ENCODE data around the gene TRAPPC3.

TRAPPC3 gene

DNA sequence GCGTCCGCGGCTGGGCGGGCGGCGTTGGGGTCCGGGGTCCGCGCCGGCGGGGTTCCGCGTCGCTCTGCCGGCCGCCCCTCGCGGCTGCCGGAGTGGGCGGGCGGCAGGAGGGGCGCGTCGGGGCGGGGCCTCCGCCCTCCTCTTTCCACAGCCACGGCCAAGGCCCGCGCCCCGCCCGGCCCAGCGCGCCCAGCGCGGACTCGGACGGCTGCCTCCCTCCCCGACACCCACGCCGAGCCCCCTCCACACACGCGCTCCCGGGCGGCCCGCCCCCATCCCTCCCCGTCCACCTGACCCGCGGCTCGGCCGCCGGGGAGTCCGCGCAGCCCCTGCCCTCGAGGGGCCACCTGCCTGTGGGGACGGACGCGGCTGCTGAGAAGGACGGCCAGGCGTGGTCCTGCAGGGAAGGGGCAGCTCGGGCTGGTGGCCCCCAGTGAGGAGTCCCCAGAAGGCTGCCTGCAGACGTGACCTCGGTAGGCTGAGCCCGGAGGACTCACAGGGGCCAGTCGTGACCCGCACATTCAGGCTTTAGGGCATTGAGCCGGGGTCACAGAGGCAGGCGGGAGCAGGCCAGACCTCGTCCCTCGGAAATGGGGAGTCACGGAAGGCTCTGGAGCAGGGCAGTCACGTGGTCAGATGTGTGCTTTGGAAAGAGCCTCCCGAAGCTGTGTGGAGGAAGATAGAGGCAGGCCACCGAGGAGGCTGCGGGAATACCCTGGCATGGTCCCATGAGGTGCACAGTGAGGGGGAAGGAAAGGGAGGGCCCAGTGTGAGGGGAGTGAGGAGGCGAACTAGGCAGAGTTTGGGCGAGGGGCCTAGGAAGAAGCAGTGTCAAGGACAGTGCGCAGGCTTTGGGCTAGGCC lies 23.9 kb downstream of the TRAPPC3 start, which contains the start of gene COL8A2:
Gene COL8A2, minus strand, starts transcription at position 94 of the 863 bp plus-strand sequence. CDS start 24,980 bp downstream, outside the sequence.
- H3K4me2 ChIP-seq (ENCODE audit: low read length, poor library complexity, severe bottlenecking) = peak within 1 kb of the TSS; percentile 64
- H3K27me3 ChIP-seq (ENCODE audit: control insufficient read depth in 1 of 2, insufficient read depth in 1 of 2, low read length in 2 of 2) = peaks cover 0 to 9% of the 10 kb centered on the region in 2 experiments
- H2BK5ac ChIP-seq (ENCODE audit: low read depth, low read length, poor library complexity, severe bottlenecking) = no peak within 1 kb of the TSS
- peaks cover 2% of the 10 kb centered on the region for H3K79me1 ChIP-seq (replicated peaks; ENCODE audit: low read length, poor library complexity, severe bottlenecking)
- no peak within 1 kb of the TSS for H2AFZ ChIP-seq (ENCODE audit: low read depth, low read length)
- no peak within 1 kb of the TSS for H4K91ac ChIP-seq (ENCODE audit: low read length)
- no peak within 1 kb of the TSS for H3K4ac ChIP-seq (ENCODE audit: low read depth in 1 of 2, low read length in 2 of 2)
- H3K36me3 ChIP-seq (ENCODE audit: control insufficient read depth in 1 of 2, insufficient read depth in 2 of 2, low read depth in 1 of 2, low read length in 2 of 2) = no peaks in the 10 kb centered on the region
- peaks cover 47% of the 10 kb centered on the region for H3K4me1 ChIP-seq (ENCODE audit: control insufficient read depth, insufficient read depth, low read depth, low read length)
- no peak within 1 kb of the TSS for H3K23ac ChIP-seq (ENCODE audit: low read length in 2 of 2)
- no peak within 1 kb of the TSS for H2BK120ac ChIP-seq (ENCODE audit: low read depth, low read length)
- H2BK15ac ChIP-seq (ENCODE audit: low read depth, poor library complexity, severe bottlenecking) = peak within 1 kb of the TSS; percentile 50
- no peak within 1 kb of the TSS for H3K14ac ChIP-seq (ENCODE audit: low read length in 2 of 2)
- H3K9me3 ChIP-seq (ENCODE audit: control insufficient read depth, low read length) = no peaks in the 10 kb centered on the region
- peak within 1 kb of the TSS; percentile 56 to 75 for H3K4me3 ChIP-seq (ENCODE audit: insufficient read depth in 1 of 2, low read depth in 1 of 2, low read length in 2 of 2)
- H2BK12ac ChIP-seq (ENCODE audit: low read length in 2 of 2) = no peak within 1 kb of the TSS
- H4K8ac ChIP-seq (ENCODE audit: low read length) = no peak within 1 kb of the TSS
- peak within 1 kb of the TSS; percentile 78 for H3K9ac ChIP-seq (ENCODE audit: low read length)
- no peak within 1 kb of the TSS for H2AK5ac ChIP-seq (ENCODE audit: low read length, severe bottlenecking)
- H3K18ac ChIP-seq (ENCODE audit: low read depth in 1 of 2, low read length in 2 of 2) = peak within 1 kb of the TSS in 1 of 2 experiments; percentile 18
- DNase-seq = no peak
- 16% methylated on average over 54 of the region's 77 CpGs for WGBS
- H3K27ac ChIP-seq (ENCODE audit: low read length, poor library complexity, severe bottlenecking) = no peak within 1 kb of the TSS

DNA sequence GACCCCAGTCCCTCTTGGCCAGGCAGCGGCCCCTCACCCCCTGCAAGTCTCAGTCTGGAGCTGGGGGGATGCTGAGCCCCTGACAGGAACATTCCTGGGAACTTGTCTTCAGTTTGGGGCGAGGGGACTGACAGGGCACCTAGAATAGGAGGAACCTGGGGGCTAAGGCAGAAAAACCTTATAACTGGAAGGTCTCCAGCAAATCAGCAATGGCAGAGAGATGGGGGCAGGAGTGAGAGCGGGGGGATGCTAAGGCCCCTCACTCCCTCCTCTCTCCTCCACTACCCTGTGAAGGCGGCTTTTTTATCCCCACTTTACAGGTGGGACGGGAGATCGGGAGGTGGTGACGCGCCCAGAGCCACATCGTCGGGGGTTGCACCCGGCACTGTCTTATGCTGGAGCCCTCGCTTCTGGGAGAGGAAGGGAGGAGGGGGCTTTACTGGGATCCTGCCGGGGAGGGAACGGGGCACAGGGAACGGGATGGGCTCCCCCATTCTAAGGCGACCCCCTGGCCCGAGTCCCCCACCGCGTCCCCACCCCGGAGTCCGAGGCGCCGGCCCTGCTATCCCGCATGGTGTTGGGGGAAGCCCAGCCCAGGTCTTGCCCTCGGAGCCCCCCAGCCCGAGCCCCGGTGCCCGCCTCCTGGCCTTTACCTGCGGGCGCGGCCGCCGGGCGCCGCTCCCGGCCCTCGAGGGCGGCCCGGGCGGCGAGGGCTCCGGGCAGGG lies 24.7 kb downstream of the TRAPPC3 start:
- Histone ChIP-seq H3K4me2 (ENCODE audit: low read length, poor library complexity, severe bottlenecking) (peak overlapping the region; percentile 64), H3K9me3 (ENCODE audit: control insufficient read depth, low read length) (no peaks in the 10 kb centered on the region), H3K23ac (ENCODE audit: low read length in 2 of 2) (no peak overlapping the region), H3K14ac (ENCODE audit: low read length in 2 of 2) (no peak overlapping the region), H3K27me3 (ENCODE audit: control insufficient read depth in 1 of 2, insufficient read depth in 1 of 2, low read length in 2 of 2) (peaks cover 0 to 9% of the 10 kb centered on the region in 2 experiments), H2BK120ac (ENCODE audit: low read depth, low read length) (no peak overlapping the region), H2BK5ac (ENCODE audit: low read depth, low read length, poor library complexity, severe bottlenecking) (no peak overlapping the region), H3K27ac (ENCODE audit: low read length, poor library complexity, severe bottlenecking) (no peak overlapping the region), H4K8ac (ENCODE audit: low read length) (no peak overlapping the region), H3K4me1 (ENCODE audit: control insufficient read depth, insufficient read depth, low read depth, low read length) (peaks cover 50% of the 10 kb centered on the region), H3K4me3 (ENCODE audit: insufficient read depth in 1 of 2, low read depth in 1 of 2, low read length in 2 of 2) (peak overlapping the region; percentile 56 to 70), H2AFZ (ENCODE audit: low read depth, low read length) (no peak overlapping the region), H3K4ac (ENCODE audit: low read depth in 1 of 2, low read length in 2 of 2) (no peak overlapping the region), H3K36me3 (ENCODE audit: control insufficient read depth in 1 of 2, insufficient read depth in 2 of 2, low read depth in 1 of 2, low read length in 2 of 2) (no peaks in the 10 kb centered on the region), H4K91ac (ENCODE audit: low read length) (no peak overlapping the region), H3K18ac (ENCODE audit: low read depth in 1 of 2, low read length in 2 of 2) (no peak overlapping the region), H3K9ac (ENCODE audit: low read length) (peak overlapping the region; percentile 22), H2AK5ac (ENCODE audit: low read length, severe bottlenecking) (no peak overlapping the region), H2BK15ac (ENCODE audit: low read depth, poor library complexity, severe bottlenecking) (peak overlapping the region; percentile 50), H3K79me1 (replicated peaks; ENCODE audit: low read length, poor library complexity, severe bottlenecking) (peaks cover 2% of the 10 kb centered on the region), H2BK12ac (ENCODE audit: low read length in 2 of 2) (no peak overlapping the region)
- 31% methylated on average over 22 of the region's 42 CpGs for WGBS
- no peak for DNase-seq

DNA sequence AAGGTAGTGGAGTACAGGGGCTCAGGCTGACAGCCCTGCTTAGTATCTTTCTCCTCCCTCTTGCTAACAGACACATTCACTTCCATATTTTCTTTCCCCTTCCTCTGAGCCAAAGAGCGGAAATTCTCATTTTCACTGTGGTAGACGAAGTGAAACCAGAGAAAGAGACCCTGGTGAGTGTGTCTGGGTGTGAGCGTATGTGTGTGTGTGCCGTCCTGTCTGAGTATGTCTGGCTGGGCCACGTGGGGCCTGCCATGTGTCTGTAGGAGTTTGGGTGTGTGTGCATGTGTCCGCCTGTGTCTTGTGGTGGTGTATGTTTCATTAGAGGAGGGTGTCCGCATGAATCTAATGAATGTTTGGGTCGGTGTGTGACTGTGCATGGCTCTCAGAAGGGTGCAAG lies 25.9 kb downstream of the TRAPPC3 start:
- Histone ChIP-seq H3K9ac (ENCODE audit: low read length) (no peak overlapping the region), H2BK5ac (ENCODE audit: low read depth, low read length, poor library complexity, severe bottlenecking) (no peak overlapping the region), H3K4me2 (ENCODE audit: low read length, poor library complexity, severe bottlenecking) (no peak overlapping the region), H2AK5ac (ENCODE audit: low read length, severe bottlenecking) (no peak overlapping the region), H2BK15ac (ENCODE audit: low read depth, poor library complexity, severe bottlenecking) (no peak overlapping the region), H3K36me3 (ENCODE audit: control insufficient read depth in 1 of 2, insufficient read depth in 2 of 2, low read depth in 1 of 2, low read length in 2 of 2) (no peaks in the 10 kb centered on the region), H3K27me3 (ENCODE audit: control insufficient read depth in 1 of 2, insufficient read depth in 1 of 2, low read length in 2 of 2) (peaks cover 0 to 9% of the 10 kb centered on the region in 2 experiments), H3K4ac (ENCODE audit: low read depth in 1 of 2, low read length in 2 of 2) (no peak overlapping the region), H3K79me1 (replicated peaks; ENCODE audit: low read length, poor library complexity, severe bottlenecking) (peaks cover 2% of the 10 kb centered on the region), H3K27ac (ENCODE audit: low read length, poor library complexity, severe bottlenecking) (no peak overlapping the region), H3K14ac (ENCODE audit: low read length in 2 of 2) (no peak overlapping the region), H4K8ac (ENCODE audit: low read length) (no peak overlapping the region), H3K4me3 (ENCODE audit: insufficient read depth in 1 of 2, low read depth in 1 of 2, low read length in 2 of 2) (peak overlapping the region in 1 of 2 experiments; percentile 7), H3K18ac (ENCODE audit: low read depth in 1 of 2, low read length in 2 of 2) (no peak overlapping the region), H2AFZ (ENCODE audit: low read depth, low read length) (no peak overlapping the region), H2BK120ac (ENCODE audit: low read depth, low read length) (no peak overlapping the region), H3K23ac (ENCODE audit: low read length in 2 of 2) (no peak overlapping the region), H3K4me1 (ENCODE audit: control insufficient read depth, insufficient read depth, low read depth, low read length) (peaks cover 59% of the 10 kb centered on the region), H4K91ac (ENCODE audit: low read length) (no peak overlapping the region), H3K9me3 (ENCODE audit: control insufficient read depth, low read length) (no peaks in the 10 kb centered on the region), H2BK12ac (ENCODE audit: low read length in 2 of 2) (no peak overlapping the region)
- DNase-seq = no peak
- 77% methylated on average over 8 of the region's 8 CpGs for WGBS

Measured in mesenchymal stem cell (in vitro differentiated cells and primary cell).